ENCODE measurements around the gene SOX9. TPM values are rescaled to one million over a fixed set of nuclear protein-coding genes. Genes with fewer than 3 reads are reported as not detected.
A peak's percentile ranks its signal among the peaks of the same experiment; 100 is the strongest.

Gene SOX9
- total RNA-seq, 1 experiment from 2014 or later, result 119 TPM

DNA sequence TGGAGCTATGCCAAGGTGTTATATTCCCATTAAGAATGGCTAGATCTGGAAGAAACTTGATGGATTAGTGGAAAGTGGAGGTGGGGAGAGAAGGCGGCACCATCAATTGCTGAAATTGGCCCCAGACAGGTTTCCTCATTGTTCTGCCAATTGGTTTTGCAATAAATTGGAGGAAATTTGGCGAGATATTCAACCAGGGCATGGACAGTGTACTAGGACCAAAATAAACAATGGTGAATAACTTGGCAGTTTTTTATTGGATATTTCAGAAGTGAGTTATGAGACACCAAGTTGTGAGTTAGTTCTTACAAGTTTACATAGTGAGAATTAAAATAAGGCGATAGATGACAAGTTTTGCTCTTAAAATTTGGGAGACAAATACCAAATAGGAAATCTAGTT, 41.1 kb upstream of the SOX9 start:
- 0 out of 2 replicates have a peak, but pooled peaks cover 3% of the 10 kb centered on the region for H3K9me2 ChIP-seq (replicated peaks; ENCODE audit: low read length)
- H3K79me2 ChIP-seq (ENCODE audit: low read length), result no peaks in the 10 kb centered on the region
- H3K27ac ChIP-seq (ENCODE audit: low read length), result no peak overlapping the region
- intact Hi-C loops (cut with micrococcal nuclease), result loop anchor here (1.0 kb wide), 1 partner anchor 103 kb away; no protein-coding TSS in a partner anchor
- CTCF ChIA-PET, result no interaction called here
- 0 out of 2 replicates have a peak overlapping the region, but pooled peaks have one; percentile 7 for H3K4me2 ChIP-seq (ENCODE audit: low read length)
- DNase-seq (peak; percentile 80), ATAC-seq (peak; percentile 97)
- peaks cover 14% of the 10 kb centered on the region for H3K4me1 ChIP-seq (ENCODE audit: insufficient read depth, low read length)
- H3K36me3 ChIP-seq (ENCODE audit: low read depth, low read length), result no peaks in the 10 kb centered on the region
- POLR2A ChIA-PET (ENCODE audit: unreplicated experiment), result interaction anchor here (0.5 kb wide), 1 partner anchor 507 kb away, joined by 11 read pairs; no protein-coding TSS in a partner anchor
- no peaks in the 10 kb centered on the region for H4K20me1 ChIP-seq (ENCODE audit: low read length)
- no peaks in the 10 kb centered on the region for H3F3A ChIP-seq (ENCODE audit: low read length, unreplicated experiment)
- H3K9me3 ChIP-seq (ENCODE audit: low read length), result no peaks in the 10 kb centered on the region
- no peak for TF ChIP-seq EZH2phosphoT487 (IDR thresholded peaks at IDR 0.05; ENCODE audit: borderline replicate concordance, low read length)
- TF ChIP-seq, protein P1, sequence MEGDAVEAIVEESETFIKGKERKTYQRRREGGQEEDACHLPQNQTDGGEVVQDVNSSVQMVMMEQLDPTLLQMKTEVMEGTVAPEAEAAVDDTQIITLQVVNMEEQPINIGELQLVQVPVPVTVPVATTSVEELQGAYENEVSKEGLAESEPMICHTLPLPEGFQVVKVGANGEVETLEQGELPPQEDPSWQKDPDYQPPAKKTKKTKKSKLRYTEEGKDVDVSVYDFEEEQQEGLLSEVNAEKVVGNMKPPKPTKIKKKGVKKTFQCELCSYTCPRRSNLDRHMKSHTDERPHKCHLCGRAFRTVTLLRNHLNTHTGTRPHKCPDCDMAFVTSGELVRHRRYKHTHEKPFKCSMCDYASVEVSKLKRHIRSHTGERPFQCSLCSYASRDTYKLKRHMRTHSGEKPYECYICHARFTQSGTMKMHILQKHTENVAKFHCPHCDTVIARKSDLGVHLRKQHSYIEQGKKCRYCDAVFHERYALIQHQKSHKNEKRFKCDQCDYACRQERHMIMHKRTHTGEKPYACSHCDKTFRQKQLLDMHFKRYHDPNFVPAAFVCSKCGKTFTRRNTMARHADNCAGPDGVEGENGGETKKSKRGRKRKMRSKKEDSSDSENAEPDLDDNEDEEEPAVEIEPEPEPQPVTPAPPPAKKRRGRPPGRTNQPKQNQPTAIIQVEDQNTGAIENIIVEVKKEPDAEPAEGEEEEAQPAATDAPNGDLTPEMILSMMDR (conservative IDR thresholded peaks at IDR 0.05; ENCODE audit: low read depth, low read length), result no peak
- no peak for TF ChIP-seq EZH2 (IDR thresholded peaks at IDR 0.05; ENCODE audit: low read length, unreplicated experiment)
- H3K4me3 ChIP-seq (ENCODE audit: low read length), result no peak overlapping the region
- H2AFZ ChIP-seq (ENCODE audit: low read length), result no peak overlapping the region
- H3K9ac ChIP-seq (ENCODE audit: low read length), result no peak overlapping the region
- H3K27me3 ChIP-seq (ENCODE audit: low read length), result no peaks in the 10 kb centered on the region
- BruUV-seq (replicated peaks), result no TSS peak

DNA sequence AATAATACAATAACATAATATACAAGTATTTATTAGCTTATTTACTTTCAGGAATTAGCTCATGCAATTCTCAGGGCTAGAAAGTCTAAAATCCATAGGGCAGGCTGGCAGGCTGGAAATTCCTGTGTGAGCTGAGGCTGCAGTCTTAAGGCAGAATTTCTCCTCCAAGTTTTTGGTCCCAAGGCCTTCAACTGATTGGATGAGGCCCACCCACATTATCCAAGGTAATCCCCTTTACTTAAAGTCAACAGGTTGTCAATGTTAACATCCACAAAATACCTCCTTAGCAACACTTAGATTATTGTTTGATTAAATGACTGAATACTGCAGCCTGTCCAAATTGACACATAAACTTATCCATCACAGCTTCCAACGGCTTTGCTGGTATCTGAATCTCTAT, 32.9 kb upstream of the SOX9 start:
- Histone ChIP-seq H3K4me2 (ENCODE audit: low read length) (no peak overlapping the region), H2AFZ (ENCODE audit: low read length) (no peak overlapping the region), H3K9me2 (replicated peaks; ENCODE audit: low read length) (0 out of 2 replicates have a peak, but pooled peaks cover 2% of the 10 kb centered on the region), H3K36me3 (ENCODE audit: low read depth, low read length) (no peaks in the 10 kb centered on the region), H3K9me3 (ENCODE audit: low read length) (no peaks in the 10 kb centered on the region), H3K27me3 (ENCODE audit: low read length) (no peaks in the 10 kb centered on the region), H3F3A (ENCODE audit: low read length, unreplicated experiment) (no peaks in the 10 kb centered on the region), H4K20me1 (ENCODE audit: low read length) (no peaks in the 10 kb centered on the region), H3K4me3 (ENCODE audit: low read length) (no peak overlapping the region), H3K4me1 (ENCODE audit: insufficient read depth, low read length) (no peaks in the 10 kb centered on the region), H3K9ac (ENCODE audit: low read length) (no peak overlapping the region), H3K79me2 (ENCODE audit: low read length) (no peaks in the 10 kb centered on the region), H3K27ac (ENCODE audit: low read length) (no peak overlapping the region)
- ChIA-PET POLR2A (ENCODE audit: unreplicated experiment) (no interaction called here), CTCF (no interaction called here)
- BruUV-seq (replicated peaks), result no TSS peak
- intact Hi-C loops (cut with micrococcal nuclease), result no loop called here
- ATAC-seq (no peak), DNase-seq (no peak)
- TF ChIP-seq EZH2 (IDR thresholded peaks at IDR 0.05; ENCODE audit: low read length, unreplicated experiment) (no peak), EZH2phosphoT487 (IDR thresholded peaks at IDR 0.05; ENCODE audit: borderline replicate concordance, low read length) (no peak)
- TF ChIP-seq, protein P1 (conservative IDR thresholded peaks at IDR 0.05; ENCODE audit: low read depth, low read length), result no peak

DNA sequence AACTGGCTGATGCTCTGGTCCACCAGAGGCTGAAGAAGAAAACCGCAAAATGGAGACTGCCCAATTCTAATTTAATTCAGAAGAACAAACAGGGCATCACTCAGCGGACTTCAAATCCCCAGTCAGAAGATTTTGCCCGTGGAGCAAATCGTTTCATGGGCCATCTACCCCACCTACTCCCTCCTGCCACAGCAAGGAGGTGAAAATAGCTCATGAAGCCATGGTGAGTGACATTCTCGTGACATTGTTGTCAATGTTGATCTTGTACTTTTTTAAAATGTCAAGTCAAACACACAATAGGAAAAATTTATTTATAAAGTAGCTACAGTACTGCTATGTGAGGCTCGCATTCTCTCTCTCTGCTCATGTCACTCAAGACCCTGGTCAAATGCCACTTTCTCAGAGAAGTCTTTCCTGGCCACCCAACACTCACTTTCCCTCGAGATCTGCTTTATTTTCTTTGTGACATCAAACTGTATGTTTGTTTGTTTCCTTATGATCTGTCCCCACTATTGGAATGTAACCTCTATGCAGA, 31.3 kb upstream of the SOX9 start:
- no peaks in the 10 kb centered on the region for H3K4me1 ChIP-seq (ENCODE audit: insufficient read depth, low read length)
- no peaks in the 10 kb centered on the region for H3K9me2 ChIP-seq (replicated peaks; ENCODE audit: low read length)
- H4K20me1 ChIP-seq (ENCODE audit: low read length), result no peaks in the 10 kb centered on the region
- no peak overlapping the region for H3K9ac ChIP-seq (ENCODE audit: low read length)
- no peaks in the 10 kb centered on the region for H3K9me3 ChIP-seq (ENCODE audit: low read length)
- no peak overlapping the region for H3K27ac ChIP-seq (ENCODE audit: low read length)
- DNase-seq (no peak), ATAC-seq (no peak)
- BruUV-seq (replicated peaks), result no TSS peak
- no peak overlapping the region for H3K4me2 ChIP-seq (ENCODE audit: low read length)
- H3K79me2 ChIP-seq (ENCODE audit: low read length), result no peaks in the 10 kb centered on the region
- intact Hi-C loops (cut with micrococcal nuclease), result no loop called here
- CTCF ChIA-PET, result interaction anchor here (0.7 kb wide), 1 partner anchor 616 kb away, joined by 3 read pairs; no protein-coding TSS in a partner anchor
- H3F3A ChIP-seq (ENCODE audit: low read length, unreplicated experiment), result no peaks in the 10 kb centered on the region
- no peak overlapping the region for H3K4me3 ChIP-seq (ENCODE audit: low read length)
- H3K36me3 ChIP-seq (ENCODE audit: low read depth, low read length), result no peaks in the 10 kb centered on the region
- no peaks in the 10 kb centered on the region for H3K27me3 ChIP-seq (ENCODE audit: low read length)
- TF ChIP-seq, protein P1 (conservative IDR thresholded peaks at IDR 0.05; ENCODE audit: low read depth, low read length), result no peak
- TF ChIP-seq EZH2phosphoT487 (IDR thresholded peaks at IDR 0.05; ENCODE audit: borderline replicate concordance, low read length), result no peak
- no peak for TF ChIP-seq EZH2 (IDR thresholded peaks at IDR 0.05; ENCODE audit: low read length, unreplicated experiment)
- no peak overlapping the region for H2AFZ ChIP-seq (ENCODE audit: low read length)
- POLR2A ChIA-PET (ENCODE audit: unreplicated experiment), result interaction anchor here (0.6 kb wide), 1 partner anchor 182 kb away, joined by 3 read pairs; no protein-coding TSS in a partner anchor

Data from PC-3 (cell line).